ENCODE data around the gene CIRBP.
A peak's percentile ranks its signal among the peaks of the same experiment; 100 is the strongest.

Gene CIRBP

DNA sequence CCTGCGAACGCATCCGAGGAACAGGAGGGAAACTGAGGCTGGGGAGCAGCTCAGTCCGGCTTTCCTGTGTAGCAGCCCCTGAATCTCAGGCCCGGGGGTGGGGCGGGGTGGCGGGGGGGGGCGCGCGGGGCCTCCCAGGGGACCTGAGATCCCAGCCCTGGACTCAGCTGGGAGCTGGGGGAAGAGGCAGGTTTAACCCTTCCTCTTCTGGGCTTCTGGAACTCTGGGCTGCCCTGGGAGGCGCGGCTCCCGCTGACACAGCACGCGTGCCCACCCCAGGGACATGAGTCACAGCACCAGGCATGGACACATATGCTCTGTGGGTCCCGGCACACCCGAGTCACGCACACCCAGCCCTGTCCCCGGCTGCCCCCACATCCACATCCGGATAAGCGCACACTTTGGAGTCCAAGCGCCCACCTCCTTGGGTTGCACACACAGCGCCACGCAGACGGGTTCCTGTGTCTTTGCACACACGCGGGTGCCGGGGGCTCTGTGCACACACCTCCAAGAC, 3.5 kb upstream of the CIRBP start:
- H3K4me3 ChIP-seq (ENCODE audit: control insufficient read depth, low read depth, low read length), result peak overlapping the region; percentile 53
- TF ChIP-seq, protein P1, sequence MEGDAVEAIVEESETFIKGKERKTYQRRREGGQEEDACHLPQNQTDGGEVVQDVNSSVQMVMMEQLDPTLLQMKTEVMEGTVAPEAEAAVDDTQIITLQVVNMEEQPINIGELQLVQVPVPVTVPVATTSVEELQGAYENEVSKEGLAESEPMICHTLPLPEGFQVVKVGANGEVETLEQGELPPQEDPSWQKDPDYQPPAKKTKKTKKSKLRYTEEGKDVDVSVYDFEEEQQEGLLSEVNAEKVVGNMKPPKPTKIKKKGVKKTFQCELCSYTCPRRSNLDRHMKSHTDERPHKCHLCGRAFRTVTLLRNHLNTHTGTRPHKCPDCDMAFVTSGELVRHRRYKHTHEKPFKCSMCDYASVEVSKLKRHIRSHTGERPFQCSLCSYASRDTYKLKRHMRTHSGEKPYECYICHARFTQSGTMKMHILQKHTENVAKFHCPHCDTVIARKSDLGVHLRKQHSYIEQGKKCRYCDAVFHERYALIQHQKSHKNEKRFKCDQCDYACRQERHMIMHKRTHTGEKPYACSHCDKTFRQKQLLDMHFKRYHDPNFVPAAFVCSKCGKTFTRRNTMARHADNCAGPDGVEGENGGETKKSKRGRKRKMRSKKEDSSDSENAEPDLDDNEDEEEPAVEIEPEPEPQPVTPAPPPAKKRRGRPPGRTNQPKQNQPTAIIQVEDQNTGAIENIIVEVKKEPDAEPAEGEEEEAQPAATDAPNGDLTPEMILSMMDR (IDR thresholded peaks at IDR 0.05; ENCODE audit: control insufficient read depth, insufficient read depth, low read depth, low read length, missing control alignments), result no peak
- no peak for DNase-seq (ENCODE audit: low read depth)

GRCh38 chr19:1266129-1266915, 2.8 kb upstream of the CIRBP start:
- TF ChIP-seq, protein P1 (IDR thresholded peaks at IDR 0.05; ENCODE audit: control insufficient read depth, insufficient read depth, low read depth, low read length, missing control alignments), result no peak
- DNase-seq (ENCODE audit: low read depth), result no peak
- peak overlapping the region; percentile 53 for H3K4me3 ChIP-seq (ENCODE audit: control insufficient read depth, low read depth, low read length)

DNA sequence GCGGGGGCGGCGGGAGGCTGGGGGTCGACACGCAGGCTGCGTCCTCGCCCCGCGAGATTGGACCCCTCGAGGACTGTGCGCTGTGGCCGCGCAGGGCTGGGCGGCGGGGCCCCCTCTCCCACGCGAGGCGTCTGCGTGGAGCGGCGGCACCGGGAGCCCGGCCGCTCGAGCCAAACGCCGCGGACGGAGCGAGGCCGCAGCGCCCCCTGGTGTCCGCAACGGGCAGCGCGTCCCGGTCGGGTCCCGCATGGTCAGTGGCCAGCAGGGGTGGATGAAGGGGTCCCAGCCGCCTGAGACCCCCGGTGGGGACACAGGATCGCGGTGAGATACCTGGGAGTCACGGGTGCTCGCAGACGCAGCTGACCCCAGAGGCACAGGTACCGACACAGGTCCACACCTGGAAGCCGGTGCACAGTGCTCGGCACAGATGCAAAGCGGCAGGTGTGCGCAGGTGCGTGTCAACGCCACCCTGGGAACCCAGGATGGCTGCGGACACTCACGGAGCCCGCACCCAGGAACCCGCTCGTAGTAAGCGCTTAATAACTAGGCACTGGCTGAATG, 2.1 kb upstream of the CIRBP start:
- H3K4me3 ChIP-seq (ENCODE audit: control insufficient read depth, low read depth, low read length), result peak overlapping the region; percentile 53
- DNase-seq (ENCODE audit: low read depth), result no peak
- TF ChIP-seq, protein P1 (IDR thresholded peaks at IDR 0.05; ENCODE audit: control insufficient read depth, insufficient read depth, low read depth, low read length, missing control alignments), result peak; percentile 71

DNA sequence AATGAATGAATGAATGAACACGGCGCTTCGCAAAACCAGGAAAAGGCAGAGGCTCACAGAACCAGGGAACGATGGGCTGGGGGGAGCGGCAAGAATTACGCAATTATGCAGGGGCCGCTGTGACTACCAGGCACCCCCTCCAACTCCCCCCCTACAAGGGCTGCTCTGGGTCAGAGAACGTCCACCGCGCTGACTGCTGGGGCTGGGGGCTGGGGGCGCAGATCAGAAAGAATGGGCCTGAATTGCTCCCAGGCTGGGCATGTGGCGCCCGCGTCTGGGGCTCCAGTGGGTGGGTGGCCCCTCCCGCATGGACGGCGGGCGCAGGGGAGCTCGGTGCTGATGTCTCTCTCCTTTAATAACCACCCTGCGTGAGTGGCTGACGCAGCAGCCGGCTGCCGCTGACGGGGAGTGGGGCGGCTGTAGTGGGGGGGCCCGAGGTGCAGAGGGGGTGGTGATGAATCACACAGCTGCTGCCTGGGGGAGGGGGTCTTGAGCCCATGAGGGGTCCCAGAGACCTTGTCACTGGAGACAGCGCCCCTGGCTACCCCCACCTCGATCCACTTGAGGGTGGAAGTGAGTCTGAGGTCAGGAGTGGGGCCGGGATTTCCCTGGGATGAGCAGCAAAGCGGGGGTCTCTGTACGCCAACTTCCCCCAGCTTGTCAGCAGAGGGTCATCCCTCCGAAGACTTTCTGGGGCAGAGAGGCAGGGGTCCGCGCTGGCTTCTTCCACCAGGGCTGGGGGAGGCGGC, 1.5 kb upstream of the CIRBP start:
- TF ChIP-seq, protein P1 (IDR thresholded peaks at IDR 0.05; ENCODE audit: control insufficient read depth, insufficient read depth, low read depth, low read length, missing control alignments), result no peak
- DNase-seq (ENCODE audit: low read depth), result no peak
- peak overlapping the region; percentile 53 for H3K4me3 ChIP-seq (ENCODE audit: control insufficient read depth, low read depth, low read length)

GRCh38 chr19:1268226-1269064, 687 bp upstream of the CIRBP start:
- no peak overlapping the region for H3K4me3 ChIP-seq (ENCODE audit: control insufficient read depth, low read depth, low read length)
- no peak for DNase-seq (ENCODE audit: low read depth)
- TF ChIP-seq, protein P1 (IDR thresholded peaks at IDR 0.05; ENCODE audit: control insufficient read depth, insufficient read depth, low read depth, low read length, missing control alignments), result no peak
